HCEC 1CT (cell line): ENCODE measurements around the gene TMEM31.

Experiments
- DNase-seq: peaks from one replicate; pipeline ENCODE4 v3.0.0-alpha.2; 2017

Gene TMEM31

DNA sequence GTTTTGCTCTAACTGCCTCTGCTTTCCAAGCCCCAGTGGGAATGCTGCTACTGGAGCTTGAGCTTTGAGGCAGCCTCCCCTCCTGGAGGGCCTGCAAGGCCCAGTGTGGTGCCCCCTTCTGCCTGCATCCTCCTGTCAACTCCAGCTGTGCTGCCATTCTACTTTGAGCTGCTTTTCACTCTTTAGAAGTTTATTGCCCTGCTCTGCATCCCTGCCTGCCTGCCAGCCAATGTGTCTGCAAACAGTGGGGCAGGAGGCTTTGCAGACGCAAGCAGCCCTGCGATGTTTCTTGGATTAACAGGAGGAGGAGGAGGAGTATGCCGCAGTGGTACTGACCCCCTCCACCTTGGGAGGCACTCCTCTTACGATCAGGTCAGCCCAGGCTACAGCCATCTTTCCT, 16.4 kb downstream of the TMEM31 start:
- no peak for DNase-seq

DNA sequence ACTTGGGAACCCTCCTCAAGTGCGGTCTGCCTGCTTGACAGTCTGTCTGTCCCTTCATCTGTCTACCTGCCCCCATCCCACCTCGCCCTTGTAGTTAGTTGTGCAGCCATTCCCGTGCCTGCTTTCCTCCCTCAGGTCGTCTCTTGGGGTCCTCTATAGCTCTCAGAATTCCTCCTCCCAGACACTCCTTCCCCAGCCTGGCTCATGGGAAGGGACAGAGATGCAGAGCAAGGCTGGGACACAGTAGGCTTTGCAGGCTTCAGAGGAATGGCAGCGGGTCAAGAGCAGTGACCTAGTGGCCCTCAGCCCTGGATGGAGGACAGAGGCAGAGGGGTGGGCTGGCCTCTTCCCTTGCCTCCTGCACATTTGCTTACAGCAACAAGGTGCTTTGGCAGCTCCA, 18.3 kb downstream of the TMEM31 start:
- no peak for DNase-seq

DNA sequence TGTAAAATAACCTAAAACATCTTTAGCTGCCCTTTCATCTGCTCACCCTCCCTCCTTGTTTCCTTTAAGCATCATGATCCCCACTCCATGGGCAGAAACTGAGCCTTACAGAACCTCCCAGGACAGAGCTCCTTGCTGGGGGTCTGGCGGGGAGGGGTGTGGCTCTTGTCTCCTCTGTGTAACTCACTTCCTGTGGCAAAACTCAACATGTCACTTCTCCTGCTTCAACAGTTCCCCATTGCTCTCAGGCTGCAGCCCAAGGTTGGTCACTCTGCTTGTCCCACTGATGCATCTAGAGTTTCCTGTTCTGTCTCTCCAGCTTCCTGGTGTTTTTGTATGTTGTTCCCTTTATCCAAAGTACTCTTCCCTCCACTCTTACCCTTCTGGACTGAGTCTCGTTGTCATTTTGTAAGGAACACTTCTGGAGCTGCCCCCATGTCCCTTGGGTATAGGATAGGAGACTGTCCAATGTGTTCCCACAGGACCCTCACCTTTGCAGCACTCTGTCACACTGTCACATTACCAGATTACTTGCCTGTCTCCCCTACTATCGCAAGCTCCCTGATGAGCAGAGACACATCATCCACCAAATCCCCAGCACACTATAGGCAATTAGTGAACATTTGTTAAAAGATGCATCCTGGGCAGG, 19.6 kb downstream of the TMEM31 start:
- DNase-seq, result no peak

DNA sequence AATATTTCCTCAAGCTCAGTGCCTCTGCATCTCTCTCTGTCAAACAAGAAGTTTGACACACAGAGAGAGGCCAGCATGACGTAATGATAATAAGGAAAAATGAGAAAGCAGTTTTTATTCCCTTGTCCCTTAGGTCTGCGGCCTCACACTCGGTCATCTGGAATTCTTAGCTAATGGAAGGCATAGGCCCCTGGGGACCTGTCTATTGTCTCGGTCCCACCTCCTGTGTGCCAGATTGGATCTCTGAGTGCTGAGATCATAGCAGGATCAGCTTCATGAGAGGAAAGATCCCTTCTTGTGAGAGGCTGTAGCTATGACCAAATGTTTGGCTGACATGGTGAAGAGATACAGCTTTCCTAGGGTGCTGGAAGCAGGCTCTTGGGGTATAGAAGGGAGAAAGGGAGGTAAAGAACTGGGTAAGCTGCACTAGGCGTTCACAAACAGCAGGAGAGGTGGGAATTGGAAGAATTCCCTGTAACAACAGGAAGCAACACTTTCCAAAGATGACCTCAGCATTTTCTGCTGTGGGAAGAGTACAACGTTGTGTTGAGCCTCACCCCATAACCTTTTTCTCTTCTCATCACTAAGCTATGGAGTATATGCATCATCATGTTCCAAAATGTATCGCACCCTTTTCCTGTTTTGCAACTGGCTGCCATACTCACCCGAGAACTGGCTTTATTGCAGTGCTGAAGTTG, 20.2 kb downstream of the TMEM31 start:
- DNase-seq, result peak; percentile 86

DNA sequence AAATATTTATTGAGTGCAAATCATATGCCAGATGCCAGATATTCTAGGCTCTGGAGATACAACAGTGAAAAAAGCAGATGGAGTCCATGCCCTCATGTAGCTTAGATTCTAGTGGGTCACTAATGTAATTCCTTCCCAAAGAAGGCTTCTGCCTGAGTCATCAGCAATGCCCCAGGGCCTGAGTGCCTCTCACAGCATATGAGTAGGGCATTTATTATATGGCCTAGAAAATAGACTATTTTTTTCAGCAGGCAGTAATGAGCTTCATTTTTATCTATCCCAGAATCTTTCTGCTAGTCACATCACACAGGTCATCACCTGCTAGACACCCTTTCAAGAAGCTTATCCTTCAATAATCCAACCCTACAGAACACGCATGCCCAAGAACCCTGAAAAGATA, 22.3 kb downstream of the TMEM31 start:
- no peak for DNase-seq

DNA sequence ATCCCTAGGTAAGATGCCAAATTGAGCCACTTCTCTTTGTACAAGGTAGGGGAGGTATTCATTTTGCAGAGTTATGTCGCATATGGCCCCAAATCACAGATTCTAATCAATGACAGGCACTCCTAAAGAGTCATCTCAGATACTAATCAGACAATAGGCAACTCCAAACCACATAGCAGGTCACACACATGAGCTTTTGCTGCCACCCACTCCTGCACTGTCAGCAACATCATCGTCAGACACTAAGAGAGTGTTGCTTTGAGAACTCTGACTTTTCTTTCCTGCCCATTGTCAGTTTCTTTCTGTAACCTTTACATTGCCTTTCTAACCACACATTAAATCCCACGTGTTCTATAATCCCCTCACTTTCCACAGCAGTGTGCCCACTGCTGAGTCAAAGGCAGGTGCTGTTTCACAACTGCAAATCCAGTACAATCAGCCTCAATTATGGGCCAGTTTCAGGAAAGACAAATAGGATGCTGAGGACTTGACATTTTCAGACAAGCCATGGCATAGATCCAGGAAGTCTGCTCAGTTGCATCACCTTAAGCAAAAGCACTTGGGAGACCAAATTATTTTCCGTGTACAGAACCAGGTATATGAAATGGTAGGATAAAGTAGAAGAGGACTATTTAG, 23.5 kb downstream of the TMEM31 start:
- DNase-seq, result no peak

DNA sequence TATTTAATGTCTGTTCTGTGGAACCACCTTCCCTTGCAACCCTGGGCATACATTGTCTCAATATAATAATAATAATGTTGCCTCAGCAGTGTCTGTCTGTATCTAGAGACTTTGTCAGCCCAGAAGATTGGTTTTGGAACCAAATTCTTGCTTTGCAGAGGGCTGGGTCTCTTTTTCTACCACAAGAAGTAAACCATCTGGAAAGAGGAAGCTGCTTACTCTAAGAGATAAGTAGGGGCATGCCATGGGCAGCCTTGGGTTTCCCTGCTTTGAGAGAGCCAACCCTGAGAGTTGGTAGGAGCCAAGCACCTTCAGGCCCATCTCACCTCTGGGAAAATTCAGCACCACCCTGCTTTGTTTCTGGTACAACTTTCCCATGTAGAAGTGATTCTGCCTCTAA, 27.0 kb downstream of the TMEM31 start:
- DNase-seq, result no peak

DNA sequence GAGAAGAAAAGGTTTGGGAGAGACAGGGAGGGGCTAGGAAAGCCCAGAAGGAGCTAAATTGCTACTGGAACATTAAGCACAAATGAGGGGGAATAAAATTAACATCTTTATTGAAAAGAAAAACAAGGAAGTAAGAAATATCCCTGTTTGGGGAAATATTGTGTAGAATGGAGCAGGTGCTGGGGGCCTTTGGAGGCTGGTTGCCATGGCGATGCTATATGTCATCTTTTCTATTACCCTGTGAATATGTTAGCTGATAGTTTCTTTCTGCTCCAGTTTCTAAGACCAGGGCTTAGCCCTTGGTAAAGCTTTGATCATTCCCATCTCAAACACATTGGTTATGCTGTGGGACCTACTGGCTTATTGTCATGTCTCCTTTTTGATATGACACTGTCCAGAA, 28.7 kb downstream of the TMEM31 start:
- DNase-seq, result no peak

DNA sequence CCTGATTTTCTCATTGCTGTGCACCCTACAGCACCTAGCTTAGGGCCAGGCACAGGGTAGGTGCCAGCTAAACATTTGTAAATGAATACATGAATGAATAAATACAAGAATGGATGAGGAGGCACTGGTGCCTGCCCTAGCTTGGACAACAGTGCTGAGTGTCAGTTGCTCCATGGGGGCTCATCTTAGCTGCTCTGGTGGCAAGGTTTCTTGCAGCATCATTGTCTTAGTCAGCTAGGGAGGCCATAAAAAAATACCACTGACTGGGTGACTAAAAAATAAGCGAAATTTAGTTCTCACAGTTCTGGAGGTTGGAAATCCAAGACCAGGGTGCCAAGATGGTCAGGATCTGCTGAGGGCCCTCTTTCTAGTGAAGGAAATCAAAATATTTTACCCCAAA, 31.2 kb downstream of the TMEM31 start:
- DNase-seq, result no peak

DNA sequence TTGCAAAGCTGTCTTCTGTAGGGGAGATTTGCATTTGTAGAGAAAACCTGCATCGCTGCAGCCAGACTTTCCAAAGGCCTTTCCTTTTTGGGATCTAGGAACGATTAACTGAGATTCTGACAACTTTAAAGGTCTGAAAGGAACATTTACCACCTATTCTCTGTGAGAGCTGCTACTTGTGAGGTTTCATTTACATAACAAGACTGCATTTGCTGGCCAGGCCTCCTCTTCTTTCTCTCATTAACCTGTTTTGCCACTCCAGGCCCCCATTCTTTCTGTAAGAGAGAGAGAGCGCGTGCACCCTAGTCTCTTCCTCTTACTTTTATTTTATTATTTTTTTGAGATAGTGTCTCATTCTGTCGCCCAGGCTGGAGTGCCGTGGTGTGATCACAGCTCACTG, 31.6 kb downstream of the TMEM31 start:
- DNase-seq, result no peak

DNA sequence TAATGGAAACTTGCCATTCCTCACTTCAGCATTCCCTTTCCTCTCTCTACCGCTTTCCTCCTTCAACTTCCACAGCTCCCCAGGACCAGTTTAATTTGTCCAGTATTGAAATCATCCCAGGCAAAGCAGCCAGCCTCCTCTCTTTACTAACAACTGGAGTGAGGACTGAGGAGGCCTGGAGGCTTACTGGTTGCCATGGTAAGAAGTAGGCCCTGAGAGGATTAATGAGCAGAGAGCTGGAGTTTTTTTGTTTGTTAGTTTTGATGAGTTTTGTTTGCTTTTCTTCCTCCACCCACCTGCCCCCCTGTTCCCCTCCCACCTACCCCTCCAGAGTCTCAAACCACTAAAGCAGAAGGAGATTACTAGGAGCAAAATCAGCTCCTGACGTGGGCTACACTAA, 36.5 kb downstream of the TMEM31 start:
- no peak for DNase-seq

DNA sequence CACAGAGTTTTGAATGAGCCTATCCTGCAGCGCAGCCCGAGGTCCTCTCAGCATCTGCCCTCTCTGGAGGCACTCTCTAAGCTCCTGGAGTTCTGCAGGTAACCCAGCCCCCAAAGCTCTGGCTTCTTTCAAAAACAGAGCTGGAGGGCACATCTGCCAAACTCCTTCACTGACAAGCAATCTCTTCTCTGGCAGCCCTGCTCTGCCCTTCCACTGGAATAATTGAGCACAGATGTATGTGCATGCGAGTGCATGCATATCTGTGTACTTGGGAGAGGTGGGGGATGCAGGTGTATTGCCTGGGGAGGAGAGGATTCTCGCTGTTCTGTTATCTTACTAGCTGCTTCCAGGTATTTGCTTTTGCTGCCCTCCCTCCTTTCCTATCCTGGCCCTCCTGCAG, 43.7 kb downstream of the TMEM31 start:
- no peak for DNase-seq

DNA sequence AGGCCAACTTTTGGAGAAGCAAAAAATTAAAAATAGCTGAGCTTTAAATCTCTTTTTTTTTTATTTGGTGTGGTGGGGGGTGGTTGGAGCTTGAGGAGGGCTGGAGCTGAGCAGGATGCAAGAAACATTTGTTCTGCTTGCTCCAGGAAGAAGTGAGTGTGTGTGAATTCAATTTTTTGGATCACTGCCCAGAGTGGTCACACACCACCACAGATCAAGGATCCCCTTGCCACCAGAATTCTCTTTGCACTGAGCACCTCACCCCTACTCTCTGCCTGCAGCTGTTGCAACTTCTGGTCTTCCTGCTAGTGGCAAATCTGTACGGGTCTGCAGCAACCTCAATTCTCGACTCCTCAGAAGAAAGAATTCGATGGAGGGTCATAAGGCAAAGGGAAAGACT, 46.0 kb downstream of the TMEM31 start:
- DNase-seq, result no peak

DNA sequence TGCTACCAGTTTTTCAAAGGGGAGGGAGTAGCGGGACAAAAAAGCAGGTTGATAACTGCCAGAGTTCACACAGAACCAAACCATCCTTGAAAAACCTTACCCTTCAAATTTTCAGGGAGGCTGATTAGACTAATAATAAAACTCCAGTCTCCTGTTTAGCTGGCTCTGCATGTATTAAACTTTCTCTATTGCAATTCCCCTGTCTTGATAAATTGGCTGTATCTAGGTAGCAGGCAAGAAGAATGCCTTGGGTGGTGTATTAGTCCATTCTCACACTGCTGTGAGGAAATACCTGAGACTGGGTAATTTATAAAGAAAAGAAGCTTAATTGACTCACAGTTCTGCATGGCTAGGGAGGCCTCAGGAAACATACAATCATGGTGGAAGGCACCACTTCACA, 47.8 kb downstream of the TMEM31 start:
- no peak for DNase-seq

DNA sequence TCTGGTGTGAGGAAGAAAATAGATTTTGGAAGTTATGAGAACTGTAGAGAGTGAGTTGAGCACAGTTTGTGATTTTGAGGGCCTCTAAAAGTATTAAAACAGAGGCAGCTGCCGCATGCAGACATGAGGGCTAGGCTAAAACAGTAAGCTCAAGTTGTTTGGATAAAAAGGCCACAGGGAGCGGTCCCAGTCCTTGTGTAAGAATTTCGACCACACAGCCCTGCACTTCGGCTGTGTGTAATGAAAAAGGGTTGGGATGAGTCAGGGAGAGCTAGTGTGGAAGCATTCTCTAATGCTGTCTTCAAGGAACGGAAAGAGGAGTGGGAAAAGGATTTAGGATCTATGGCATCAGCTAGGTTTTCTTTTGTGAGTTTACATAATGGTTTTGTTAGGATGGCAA, 52.8 kb downstream of the TMEM31 start:
- DNase-seq, result peak; percentile 38
